HCT116 (cell line): ENCODE measurements around the gene TCF7L2. TPM values are rescaled to one million over a fixed set of nuclear protein-coding genes. Genes with fewer than 3 reads are reported as not detected.

Experiments used
- ATAC-seq: fragments of 200-7000 bp; cut with Tn5 transposase; 2 replicates; pipeline ENCODE4 v1.9.1; 2020; ENCODE audit warnings: mild to moderate bottlenecking, moderate library complexity
- BruUV-seq: library from RNA; stranded (reverse); fragments of 400-500 nt; replicated peaks from 2 replicates; lab custom pipeline; 2021; lab: Mats Ljungman, UMichigan
- CTCF ChIA-PET: fragments of 300-600 bp; sonication (Branson Sonifier 250); formaldehyde crosslinking; loops from one replicate; lab custom pipeline; 2021; ENCODE audit warnings: antibody characterized with exemption; lab: Charles Lee
- POLR2A ChIA-PET: fragments of 300-600, 350-600 bp; sonication (Branson Sonifier 250); formaldehyde crosslinking; loops from one replicate; lab custom pipeline; 2021; ENCODE audit warnings: antibody characterized with exemption; lab: Charles Lee
- RAD21 ChIA-PET, 2 experiments: fragments of 300-600 bp; sonication (Branson Sonifier 250); formaldehyde crosslinking; loops; one replicate each; lab custom pipeline; 2023; ENCODE audit warnings: low total read pairs in 2 of 2; ENCODE audit not compliant: uncharacterized antibody in 2 of 2, unreplicated experiment in 2 of 2, low non-redundant PET in 1 of 2; lab: Charles Lee
- DNase-seq: peaks from one replicate; pipeline ENCODE4 v3.0.0-alpha.2; 2010; ENCODE audit warnings: low read depth, low spot score
- H2AFZ ChIP-seq: fragments of 200-600 bp; shearing (Covaris generic), sonication (generic); 2 replicates; pipeline ENCODE4 v1.6.1; 2017; ENCODE audit warnings: low read depth, mixed run types, mixed read lengths, antibody characterized with exemption, low read length; ENCODE audit not compliant: poor library complexity, severe bottlenecking
- H3K27ac ChIP-seq: 2 replicates; pipeline ENCODE4 v1.5.1; 2012; ENCODE audit warnings: low read depth, low read length
- H3K27me3 ChIP-seq: fragments of 200-600 bp; sonication (generic); 2 replicates; pipeline ENCODE4 v1.6.1; 2016; ENCODE audit warnings: mixed run types, low read length, mixed read lengths; ENCODE audit not compliant: insufficient read depth
- H3K36me3 ChIP-seq, 2 experiments: fragments of 200-500 bp in 1 of 2; fragments of 200-600 bp in 1 of 2; sonication (Bioruptor generic) in 1 of 2; sonication (generic) in 1 of 2; 2 replicates each; pipeline versions ENCODE4 v1.5.1 to v1.6.1; 2014 to 2016; ENCODE audit warnings: low read length in 2 of 2, inconsistent platforms in 1 of 2, mixed read lengths in 1 of 2, mixed run types in 1 of 2; ENCODE audit not compliant: insufficient read depth in 2 of 2, control insufficient read depth in 1 of 2
- H3K4me1 ChIP-seq, 2 experiments: fragments of 200-600 bp in 1 of 2; sonication (generic) in 1 of 2; 2 replicates each; pipeline versions ENCODE4 v1.5.1 to v1.6.1; 2012 to 2017; ENCODE audit warnings: low read length in 2 of 2, inconsistent platforms in 1 of 2, mild to moderate bottlenecking in 1 of 2, mixed read lengths in 1 of 2, mixed run types in 1 of 2, moderate library complexity in 1 of 2; ENCODE audit not compliant: insufficient read depth in 2 of 2, control insufficient read depth in 1 of 2
- H3K4me2 ChIP-seq: fragments of 200-600 bp; sonication (generic); 2 replicates; pipeline ENCODE4 v1.6.1; 2017; ENCODE audit warnings: mixed run types, low read length, mixed read lengths
- H3K4me3 ChIP-seq, 2 experiments: fragments of 200-600 bp in 1 of 2; sonication (generic) in 1 of 2; replicated peaks in 1 of 2; 2 replicates each; pipeline ENCODE4 v1.5.1; 2011 to 2016; ENCODE audit warnings: low read length in 2 of 2, control low read depth in 1 of 2, low read depth in 1 of 2, mild to moderate bottlenecking in 1 of 2, mixed read lengths in 1 of 2, mixed run types in 1 of 2
- H3K79me2 ChIP-seq: fragments of 200-600 bp; sonication (generic); 2 replicates; pipeline ENCODE4 v1.6.1; 2017; ENCODE audit warnings: mild to moderate bottlenecking, mixed run types, low read length, moderate library complexity, mixed read lengths; ENCODE audit not compliant: insufficient read depth
- H3K9ac ChIP-seq: fragments of 200-600 bp; sonication (generic); 2 replicates; pipeline ENCODE4 v1.6.1; 2016; ENCODE audit warnings: low read length, mixed read lengths
- H3K9me2 ChIP-seq: fragments of 200-600 bp; sonication (generic), shearing (Covaris generic); 2 replicates; pipeline ENCODE4 v1.6.1; 2017; ENCODE audit warnings: mixed run types, mild to moderate bottlenecking, moderate library complexity; ENCODE audit not compliant: insufficient read depth
- H3K9me3 ChIP-seq, 2 experiments: fragments of 200-500 bp in 1 of 2; fragments of 200-600 bp in 1 of 2; sonication (Bioruptor generic) in 1 of 2; sonication (generic) in 1 of 2; 2 replicates each; pipeline ENCODE4 v1.6.1; 2014 to 2017; ENCODE audit warnings: low read length in 2 of 2, mixed read lengths in 2 of 2, inconsistent platforms in 1 of 2, low read depth in 1 of 2, mild to moderate bottlenecking in 1 of 2, mixed run types in 1 of 2, moderate library complexity in 1 of 2; ENCODE audit not compliant: control insufficient read depth in 1 of 2, insufficient read depth in 1 of 2
- H4K20me1 ChIP-seq: fragments of 200-600 bp; sonication (generic), shearing (Covaris generic); 2 replicates; pipeline ENCODE4 v1.6.1; 2017; ENCODE audit warnings: mixed run types, mild to moderate bottlenecking, moderate library complexity; ENCODE audit not compliant: insufficient read depth
- ATF3 ChIP-seq: IDR thresholded peaks from 2 replicates; pipeline ENCODE4 v1.6.1; 2012
- CEBPB ChIP-seq: IDR thresholded peaks from 2 replicates; pipeline ENCODE4 v1.6.1; 2012; ENCODE audit warnings: low read depth
- CTCF ChIP-seq, 3 experiments: fragments of 200-600 bp in 1 of 3; sonication (generic) in 1 of 3; IDR thresholded peaks in 2 of 3; conservative IDR thresholded peaks in 1 of 3; 2 replicates each; pipeline ENCODE4 v1.5.1; 2012 to 2017; ENCODE audit warnings: low read depth in 2 of 3, low read length in 2 of 3, antibody characterized with exemption in 1 of 3, borderline replicate concordance in 1 of 3, control low read depth in 1 of 3, mild to moderate bottlenecking in 1 of 3, mixed read lengths in 1 of 3, mixed run types in 1 of 3, moderate library complexity in 1 of 3; ENCODE audit not compliant: insufficient read depth in 1 of 3
- JUND ChIP-seq: IDR thresholded peaks from 2 replicates; pipeline ENCODE4 v1.6.1; 2012
- REST ChIP-seq: IDR thresholded peaks from 2 replicates; pipeline ENCODE4 v1.6.1; 2012; ENCODE audit warnings: low read depth
- SIN3A ChIP-seq: IDR thresholded peaks from 2 replicates; pipeline ENCODE4 v1.6.1; 2012; ENCODE audit warnings: low read depth
- SP1 ChIP-seq: IDR thresholded peaks from 2 replicates; pipeline ENCODE4 v1.6.1; 2012; ENCODE audit warnings: low read depth
- TCF7L2 ChIP-seq: IDR thresholded peaks from 2 replicates; pipeline ENCODE4 v1.7.0; 2011; ENCODE audit warnings: borderline replicate concordance, inconsistent platforms; ENCODE audit not compliant: insufficient read depth, insufficient read length; ENCODE audit errors: extremely low read depth
- YY1 ChIP-seq: IDR thresholded peaks from 2 replicates; pipeline ENCODE4 v1.6.1; 2011; ENCODE audit warnings: low read length, low read depth, moderate library complexity, mild to moderate bottlenecking; ENCODE audit not compliant: insufficient replicate concordance; ENCODE audit errors: extremely low read depth
- ZBTB33 ChIP-seq: IDR thresholded peaks from 2 replicates; pipeline ENCODE4 v1.6.1; 2011; ENCODE audit warnings: mild to moderate bottlenecking, low read length, moderate library complexity; ENCODE audit not compliant: insufficient replicate concordance; ENCODE audit errors: extremely low read depth
- intact Hi-C: fragments of 100-400 bp; cut with micrococcal nuclease; formaldehyde crosslinking; loops from 2 replicates; pipeline ENCODE4 v1.10.0; 2022
- total RNA-seq: library from RNA; stranded (reverse); gene quantifications from one replicate; pipeline ENCODE4 v1.2.1, GENCODE V29; 2021; ENCODE audit not compliant: unreplicated experiment

TCF7L2 gene
- total RNA-seq, 1 experiment from 2014 or later, result 164 TPM

GRCh38 chr10:113088194-113088593 lies 138.1 kb downstream of the TCF7L2 start:
- ATAC-seq, result no peak
- TF ChIP-seq JUND (no peak), ATF3 (no peak), CEBPB (no peak), TCF7L2 (no peak), REST (no peak), CTCF (IDR thresholded peaks at IDR 0.05 in 2 of 3, conservative IDR thresholded peaks at IDR 0.05 in 1 of 3; ENCODE audit: borderline replicate concordance in 1 of 3, insufficient read depth in 1 of 3, low read depth in 2 of 3, low read length in 2 of 3) (no peak), YY1 (no peak), ZBTB33 (no peak), SP1 (no peak), SIN3A (no peak)
- TF ChIP-seq, all 23 proteins: peak for 0
- BruUV-seq, result no TSS peak
- H4K20me1 ChIP-seq, result peaks cover 38% of the 10 kb centered on the region
- H3K4me2 ChIP-seq, result peak overlapping the region; percentile 69
- no peak overlapping the region for H3K9ac ChIP-seq
- POLR2A ChIA-PET, result interaction anchor here (1.0 to 5.4 kb wide), 4 partner anchors 9 to 570 kb away, joined by 4 to 39 read pairs (median 5); no protein-coding TSS in a partner anchor
- H3K4me3 ChIP-seq, result no peak overlapping the region
- no peak overlapping the region for H2AFZ ChIP-seq
- peaks cover 96% of the 10 kb centered on the region for H3K79me2 ChIP-seq
- peak overlapping the region; percentile 92 for H3K27ac ChIP-seq
- no peaks in the 10 kb centered on the region for H3K27me3 ChIP-seq
- CTCF ChIA-PET, result interaction anchor here (1.3 kb wide), 1 partner anchor 14 kb away, joined by 7 read pairs; no protein-coding TSS in a partner anchor
- no peaks in the 10 kb centered on the region for H3K9me2 ChIP-seq
- peaks cover 0 to 32% of the 10 kb centered on the region in 2 experiments; a peak in 2 of 4 replicates for H3K36me3 ChIP-seq
- no peak for DNase-seq
- RAD21 ChIA-PET, result no interaction called here
- intact Hi-C loops, result loop anchor here (5.0 kb wide), 1 partner anchor 136 kb away; the partner anchor contains the start of gene TCF7L2
- peaks cover 93 to 95% of the 10 kb centered on the region in 2 experiments for H3K4me1 ChIP-seq
- H3K9me3 ChIP-seq, result no peaks in the 10 kb centered on the region
